Endothelial cell of umbilical vein (primary cell): ENCODE measurements around the gene TMEM114. TPM values are rescaled to one million over a fixed set of nuclear protein-coding genes. Genes with fewer than 3 reads are reported as not detected.

Source experiments
- BruUV-seq: library from RNA; stranded (reverse); fragments of 400-500 nt; replicated peaks from 2 replicates; lab custom pipeline; 2021; lab: Mats Ljungman, UMichigan
- CTCF ChIA-PET: fragments of 300-600, 350-600 bp; sonication (Branson Sonifier 250); formaldehyde crosslinking; loops from one replicate; lab custom pipeline; 2021; ENCODE audit warnings: antibody characterized with exemption, inconsistent platforms; lab: Charles Lee
- POLR2A ChIA-PET: fragments of 300-600, 350-600 bp; sonication (Branson Sonifier 250); formaldehyde crosslinking; loops from one replicate; lab custom pipeline; 2021; ENCODE audit warnings: antibody characterized with exemption, inconsistent platforms; lab: Charles Lee
- DNase-seq: peaks from one replicate; pipeline ENCODE4 v3.0.0-alpha.2; 2011; ENCODE audit warnings: low read depth, low spot score
- FAIRE-seq: peaks from 2 replicates; lab custom pipeline; 2011; peaks lifted over from hg19 to GRCh38; lab: Jason Lieb, UNC
- H2AFZ ChIP-seq: 2 replicates; pipeline ENCODE4 v1.6.0; 2012; ENCODE audit warnings: low read depth, low read length, control low read depth, inconsistent platforms
- H3K27ac ChIP-seq: 2 replicates; pipeline ENCODE4 v1.5.1; 2011; ENCODE audit warnings: low read depth, mild to moderate bottlenecking, control low read depth, low read length, moderate library complexity; ENCODE audit not compliant: insufficient read depth
- H3K27me3 ChIP-seq, 2 experiments: 2 replicates each; pipeline versions ENCODE4 v1.6.0 to v1.6.1; 2011; ENCODE audit warnings: low read length in 2 of 2, mixed read lengths in 1 of 2; ENCODE audit not compliant: control insufficient read depth in 2 of 2, insufficient read depth in 2 of 2
- H3K36me3 ChIP-seq, 2 experiments: 2 replicates in 1 of 2; 3 replicates in 1 of 2; pipeline ENCODE4 v1.5.1; 2011; ENCODE audit warnings: low read length in 2 of 2, mild to moderate bottlenecking in 1 of 2, moderate library complexity in 1 of 2; ENCODE audit not compliant: control insufficient read depth in 2 of 2, insufficient read depth in 2 of 2; ENCODE audit errors: extremely low read depth in 1 of 2
- H3K4me1 ChIP-seq: 3 replicates; pipeline ENCODE4 v1.5.1; 2011; ENCODE audit warnings: mild to moderate bottlenecking, low read length; ENCODE audit not compliant: control insufficient read depth, insufficient read depth; ENCODE audit errors: extremely low read depth
- H3K4me2 ChIP-seq: 2 replicates; pipeline ENCODE4 v1.6.1; 2011; ENCODE audit warnings: low read length, control low read depth, mixed read lengths; ENCODE audit not compliant: insufficient read depth
- H3K4me3 ChIP-seq, 3 experiments: fragments of 200-600 bp in 1 of 3; sonication (generic), shearing (Covaris generic) in 1 of 3; replicated peaks in 1 of 3; 2 replicates each; pipeline ENCODE4 v1.5.1; 2011 to 2016; ENCODE audit warnings: control low read depth in 3 of 3, low read length in 3 of 3, mild to moderate bottlenecking in 2 of 3, inconsistent platforms in 1 of 3, low read depth in 1 of 3, moderate library complexity in 1 of 3; ENCODE audit not compliant: insufficient read depth in 1 of 3
- H3K79me2 ChIP-seq: 2 replicates; pipeline ENCODE4 v1.6.0; 2012; ENCODE audit warnings: low read length, inconsistent platforms; ENCODE audit not compliant: control insufficient read depth, insufficient read depth
- H3K9ac ChIP-seq: replicated peaks from 2 replicates; pipeline ENCODE3; 2011; ENCODE audit warnings: low read length, control low read depth; ENCODE audit not compliant: insufficient read depth; ENCODE audit errors: extremely low read depth
- H3K9me1 ChIP-seq: replicated peaks from 3 replicates; pipeline ENCODE4 v1.6.0; 2011; ENCODE audit warnings: mild to moderate bottlenecking, low read length; ENCODE audit not compliant: control insufficient read depth, insufficient read depth; ENCODE audit errors: extremely low read depth
- H3K9me3 ChIP-seq: replicated peaks from 2 replicates; pipeline ENCODE4 v1.5.1; 2012; ENCODE audit warnings: low read length, inconsistent platforms; ENCODE audit not compliant: control insufficient read depth, insufficient read depth
- H4K20me1 ChIP-seq: replicated peaks from 2 replicates; pipeline ENCODE3; 2011; ENCODE audit warnings: mild to moderate bottlenecking, low read length; ENCODE audit not compliant: control insufficient read depth, insufficient read depth; ENCODE audit errors: extremely low read depth
- EZH2 ChIP-seq: IDR thresholded peaks from 2 replicates; pipeline ENCODE4 v1.6.1; 2012; ENCODE audit warnings: borderline replicate concordance, low read depth, mild to moderate bottlenecking, moderate library complexity, low read length, inconsistent platforms; ENCODE audit not compliant: severe bottlenecking
- GATA2 ChIP-seq: IDR thresholded peaks from 2 replicates; pipeline ENCODE4 v1.7.0; 2011; ENCODE audit warnings: low read depth, mild to moderate bottlenecking, moderate library complexity, mixed read lengths, low read length; ENCODE audit not compliant: insufficient read length, insufficient read depth
- JUN ChIP-seq: IDR thresholded peaks from 2 replicates; pipeline ENCODE4 v1.6.1; 2011; ENCODE audit warnings: borderline replicate concordance, low read depth; ENCODE audit not compliant: insufficient read length, insufficient read depth
- MAX ChIP-seq: IDR thresholded peaks from 2 replicates; pipeline ENCODE4 v1.6.1; 2011; ENCODE audit not compliant: insufficient read depth, insufficient read length
- POLR2A ChIP-seq: IDR thresholded peaks from 2 replicates; pipeline ENCODE4 v1.6.1; 2012; ENCODE audit warnings: low read depth, mild to moderate bottlenecking, control low read depth, low read length
- POLR2AphosphoS5 ChIP-seq: IDR thresholded peaks from 2 replicates; pipeline ENCODE4 v1.6.1; 2012; ENCODE audit warnings: low read depth, mild to moderate bottlenecking, control low read depth, low read length, moderate library complexity; ENCODE audit not compliant: insufficient read depth
- dilution Hi-C: fragments of 300-500 bp; cut with MboI; formaldehyde crosslinking; loops from one replicate; pipeline ENCODE4 v1.15.0; 2019; ENCODE audit warnings: low sequenced_read_pairs; ENCODE audit not compliant: extremely low pct_ligation_motif_present
- intact Hi-C: fragments of 100-400 bp; cut with micrococcal nuclease; formaldehyde crosslinking; loops from one replicate; pipeline ENCODE4 v1.10.0; 2022
- polyA plus RNA-seq, 4 experiments: library from polyadenylated mRNA; depleted of rRNA in 3 of 4; stranded (reverse) in 3 of 4; unstranded in 1 of 4; fragments of >200 nt; gene quantifications; 2 replicates each; pipeline versions ENCODE4 v1.2.1 to v1.2.3, GENCODE V29; 2011 to 2012; ENCODE audit warnings: missing spikeins in 1 of 4
- total RNA-seq: library from RNA; stranded (reverse); gene quantifications from 2 replicates; pipeline ENCODE4 v1.2.3, GENCODE V29; 2021

TMEM114 gene
- total and polyA plus RNA-seq, 2 donors (not counting 3 experiments of a cell fraction or from before 2014, with no cell fraction given) = not detected

GRCh38 chr16:8537691-8538342 lies 52.5 kb downstream of the TMEM114 start:
- dilution Hi-C loops (no loop called here), intact Hi-C loops (no loop called here)
- ChIA-PET CTCF (no interaction called here), POLR2A (no interaction called here)
- no peak for DNase-seq
- FAIRE-seq = no peak
- no TSS peak for BruUV-seq
- Histone ChIP-seq H2AFZ (no peak overlapping the region), H3K9me3 (peaks cover 3% of the 10 kb centered on the region), H3K4me3 (no peak overlapping the region), H3K27me3 (no peaks in the 10 kb centered on the region), H3K9ac (no peak overlapping the region), H3K79me2 (no peaks in the 10 kb centered on the region), H4K20me1 (no peaks in the 10 kb centered on the region), H3K4me1 (no peaks in the 10 kb centered on the region), H3K36me3 (no peaks in the 10 kb centered on the region), H3K4me2 (no peak overlapping the region), H3K9me1 (no peaks in the 10 kb centered on the region), H3K27ac (no peak overlapping the region)
- TF ChIP-seq MAX (no peak), POLR2A (no peak), POLR2AphosphoS5 (no peak), JUN (no peak)

GRCh38 chr16:8533509-8533908 lies 56.8 kb downstream of the TMEM114 start:
- ChIA-PET POLR2A (no interaction called here), CTCF (no interaction called here)
- Histone ChIP-seq H3K9me1 (no peaks in the 10 kb centered on the region), H3K79me2 (no peaks in the 10 kb centered on the region), H3K4me2 (no peak overlapping the region), H2AFZ (no peak overlapping the region), H3K4me3 (no peak overlapping the region), H3K4me1 (no peaks in the 10 kb centered on the region), H3K27ac (no peak overlapping the region), H3K27me3 (no peaks in the 10 kb centered on the region), H3K9ac (no peak overlapping the region), H3K9me3 (peaks cover 3% of the 10 kb centered on the region), H4K20me1 (no peaks in the 10 kb centered on the region), H3K36me3 (no peaks in the 10 kb centered on the region)
- BruUV-seq = no TSS peak
- TF ChIP-seq MAX = no peak
- no peak for TF ChIP-seq GATA2
- TF ChIP-seq EZH2 = no peak
- dilution Hi-C loops = no loop called here
- FAIRE-seq (no peak), DNase-seq (no peak)
- intact Hi-C loops = no loop called here
